Stomach (tissue), 9 donors: Measurements from ENCODE around the gene NTN1. TPM values are rescaled to one million over a fixed set of nuclear protein-coding genes. Genes with fewer than 3 reads are reported as not detected.

Experiments used
- DNase-seq, 2 donors: peaks; one replicate each; pipeline versions ENCODE4 v3.0.0 to v3.0.0-alpha.2; 2013 to 2019
- H3K27ac ChIP-seq, 5 donors: fragments of 200-600 bp in 4 of 5; sonication (generic) in 4 of 5; one replicate each; pipeline ENCODE4 v1.5.1; 2013 to 2019; ENCODE audit warnings: mild to moderate bottlenecking in 1 of 5, moderate library complexity in 1 of 5
- H3K27me3 ChIP-seq, 3 donors: fragments of 200-600 bp; sonication (generic); one replicate each; pipeline ENCODE4 v1.5.1; 2017 to 2019; ENCODE audit warnings: mixed run types in 1 of 3
- H3K36me3 ChIP-seq, 4 donors: fragments of 200-600 bp; sonication (generic); 1 replicate in 3 of 4; 2 replicates in 1 of 4; pipeline ENCODE4 v1.5.1; 2016 to 2019
- H3K4me1 ChIP-seq, 4 donors: fragments of 200-600 bp; sonication (generic); one replicate each; pipeline ENCODE4 v1.5.1; 2016 to 2019
- H3K4me3 ChIP-seq, 4 donors: fragments of 200-600 bp; sonication (generic) in 3 of 4; one replicate each; pipeline ENCODE4 v1.5.1; 2016 to 2019; ENCODE audit warnings: mild to moderate bottlenecking in 1 of 4
- H3K9me3 ChIP-seq, 4 donors: fragments of 200-600 bp; sonication (generic); one replicate each; pipeline ENCODE4 v1.5.1; 2016 to 2019
- EP300 ChIP-seq: sonication (generic); formaldehyde crosslinking; IDR thresholded peaks from one replicate; pipeline ENCODE4 v1.6.1; 2017; ENCODE audit warnings: antibody characterized with exemption
- POLR2A ChIP-seq, 4 donors: fragments of 450-650 bp; IDR thresholded peaks; one replicate each; pipeline ENCODE4 v1.6.1; 2016; ENCODE audit warnings: antibody characterized with exemption in 4 of 4, control low read depth in 2 of 4, mild to moderate bottlenecking in 1 of 4, moderate library complexity in 1 of 4
- POLR2AphosphoS5 ChIP-seq, 3 donors: sonication (generic); formaldehyde crosslinking; IDR thresholded peaks; one replicate each; pipeline ENCODE4 v1.6.1; 2016; ENCODE audit warnings: antibody characterized with exemption in 3 of 3
- WGBS, 5 donors: extraction: QIAGEN DNeasy Blood & Tissue Kit in 3 of 5; methylation state at CpG; one replicate each; pipeline versions ENCODE4 v1.1.5 to v1.1.7; 2013 to 2018; 5-methylcytosine and 5-hydroxymethylcytosine counted together
- intact Hi-C: fragments of 100-400 bp; cut with DNase I; formaldehyde crosslinking; loops from one replicate; pipeline ENCODE4 v1.15.1; 2023; ENCODE audit warnings: low total_unique reads
- polyA plus RNA-seq, 3 donors: library from polyadenylated mRNA; stranded (reverse); fragments of 200-250 nt; gene quantifications; one replicate each; pipeline ENCODE4 v1.2.3, GENCODE V29; 2013
- total RNA-seq, 5 donors: library from RNA; depleted of rRNA; stranded (reverse); fragments of >200 nt; gene quantifications; one replicate each; pipeline versions ENCODE4 v1.1.0 to v1.2.3, GENCODE V29; 2014 to 2016
- TF ChIP-seq, protein P1 (sequence below), 7 experiments: fragments of 450-650 bp in 4 of 7; fragments of 200-600 bp in 3 of 7; sonication (generic) in 3 of 7; IDR thresholded peaks; one replicate each; pipeline ENCODE4 v1.5.1; 2016 to 2019; ENCODE audit warnings: antibody characterized with exemption in 7 of 7, control low read depth in 2 of 7, mild to moderate bottlenecking in 1 of 7
- donor health status: healthy with polysubstance abuse.
- donor health status: Bipolar disorder and iron deficiency.
- donor health status: healthy.

NTN1 gene
- total and polyA plus RNA-seq, 8 donors: 2.9 to 56.2 (median 9.0) TPM

DNA sequence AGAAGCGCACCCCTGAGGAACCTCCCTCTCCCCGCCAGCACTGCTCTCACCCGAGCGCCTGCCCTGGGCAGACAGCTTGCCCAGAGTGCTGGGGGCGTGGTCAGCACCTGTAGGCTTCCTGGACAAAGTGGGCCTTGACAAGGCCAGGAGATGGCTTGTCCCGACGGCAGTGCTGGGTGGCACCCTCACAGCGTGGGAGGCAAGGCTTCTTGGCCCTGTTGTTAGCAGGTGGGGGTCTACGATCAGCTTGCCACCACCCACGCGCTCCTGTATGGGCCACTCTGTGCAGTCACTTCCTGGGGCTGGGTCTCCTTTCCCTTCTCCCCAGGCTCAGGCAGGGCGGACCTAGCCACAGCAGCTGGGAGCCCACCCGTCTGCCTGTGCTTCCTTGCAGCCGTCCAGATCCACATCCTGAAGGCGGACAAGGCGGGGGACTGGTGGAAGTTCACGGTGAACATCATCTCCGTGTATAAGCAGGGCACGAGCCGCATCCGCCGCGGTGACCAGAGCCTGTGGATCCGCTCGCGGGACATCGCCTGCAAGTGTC is 218.0 kb downstream of the NTN1 start:
- peak; percentile 27 to 65 for DNase-seq
- no peaks in the 10 kb centered on the region for H3K9me3 ChIP-seq
- H3K4me3 ChIP-seq: peak overlapping the region; percentile 44 to 54 (median 54)
- WGBS, 5 donors: 26 to 39% (median 28%) methylated on average over 7 to 27 of the region's 27 CpGs
- no peak for TF ChIP-seq EP300
- TF ChIP-seq, protein P1, sequence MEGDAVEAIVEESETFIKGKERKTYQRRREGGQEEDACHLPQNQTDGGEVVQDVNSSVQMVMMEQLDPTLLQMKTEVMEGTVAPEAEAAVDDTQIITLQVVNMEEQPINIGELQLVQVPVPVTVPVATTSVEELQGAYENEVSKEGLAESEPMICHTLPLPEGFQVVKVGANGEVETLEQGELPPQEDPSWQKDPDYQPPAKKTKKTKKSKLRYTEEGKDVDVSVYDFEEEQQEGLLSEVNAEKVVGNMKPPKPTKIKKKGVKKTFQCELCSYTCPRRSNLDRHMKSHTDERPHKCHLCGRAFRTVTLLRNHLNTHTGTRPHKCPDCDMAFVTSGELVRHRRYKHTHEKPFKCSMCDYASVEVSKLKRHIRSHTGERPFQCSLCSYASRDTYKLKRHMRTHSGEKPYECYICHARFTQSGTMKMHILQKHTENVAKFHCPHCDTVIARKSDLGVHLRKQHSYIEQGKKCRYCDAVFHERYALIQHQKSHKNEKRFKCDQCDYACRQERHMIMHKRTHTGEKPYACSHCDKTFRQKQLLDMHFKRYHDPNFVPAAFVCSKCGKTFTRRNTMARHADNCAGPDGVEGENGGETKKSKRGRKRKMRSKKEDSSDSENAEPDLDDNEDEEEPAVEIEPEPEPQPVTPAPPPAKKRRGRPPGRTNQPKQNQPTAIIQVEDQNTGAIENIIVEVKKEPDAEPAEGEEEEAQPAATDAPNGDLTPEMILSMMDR (IDR thresholded peaks at IDR 0.05): no peak
- TF ChIP-seq POLR2AphosphoS5 (IDR thresholded peaks at IDR 0.05): no peak
- no peak for TF ChIP-seq POLR2A (IDR thresholded peaks at IDR 0.05)
- peak overlapping the region; percentile 64 to 98 (median 82) for H3K27ac ChIP-seq
- H3K27me3 ChIP-seq: no peaks in the 10 kb centered on the region
- H3K36me3 ChIP-seq: no peaks in the 10 kb centered on the region
- intact Hi-C loops: no loop called here
- H3K4me1 ChIP-seq: peaks cover 31 to 64% (median 47%) of the 10 kb centered on the region in 4 donors

DNA sequence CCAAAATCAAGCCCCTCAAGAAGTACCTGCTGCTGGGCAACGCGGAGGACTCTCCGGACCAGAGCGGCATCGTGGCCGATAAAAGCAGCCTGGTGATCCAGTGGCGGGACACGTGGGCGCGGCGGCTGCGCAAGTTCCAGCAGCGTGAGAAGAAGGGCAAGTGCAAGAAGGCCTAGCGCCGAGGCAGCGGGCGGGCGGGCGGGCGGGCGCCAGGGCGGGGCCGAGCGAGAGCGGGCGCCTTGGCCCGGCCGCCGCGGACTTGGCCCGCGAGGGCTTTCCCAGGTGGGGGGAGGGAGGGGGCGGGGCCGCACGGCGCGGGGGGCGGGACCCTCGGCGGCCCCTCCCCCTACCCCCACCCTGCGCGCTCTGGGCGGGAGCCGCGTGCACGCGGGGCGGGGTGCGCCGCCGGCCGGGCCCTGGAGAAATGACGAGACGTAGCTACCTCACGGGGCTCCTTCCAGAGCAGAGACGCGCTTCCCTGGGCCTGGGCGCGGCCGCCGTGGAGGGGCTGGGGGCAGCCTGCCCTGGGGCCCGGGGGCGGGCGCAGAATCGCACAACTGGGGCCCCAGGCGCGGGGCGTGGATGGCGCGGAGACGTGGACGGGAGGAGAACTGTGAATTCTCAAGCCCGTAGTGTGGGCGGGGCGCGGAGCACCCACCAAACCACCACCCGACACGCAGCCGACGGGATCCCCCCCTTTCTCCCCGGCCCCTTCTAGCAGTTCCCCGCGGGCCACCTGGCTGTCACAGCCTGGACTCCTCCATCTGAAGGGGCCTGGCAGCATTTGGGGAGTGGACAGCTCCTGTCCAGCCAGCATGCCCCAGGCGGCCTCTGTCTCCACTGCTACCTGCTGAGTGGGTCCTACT is 218.7 kb downstream of the NTN1 start:
- DNase-seq: peak; percentile 71 to 92
- Histone ChIP-seq H3K9me3 (no peaks in the 10 kb centered on the region), H3K27ac (peak overlapping the region; percentile 89 to 98 (median 92)), H3K4me3 (peak overlapping the region; percentile 44 to 54 (median 54)), H3K36me3 (no peaks in the 10 kb centered on the region), H3K27me3 (no peaks in the 10 kb centered on the region), H3K4me1 (peaks cover 31 to 69% (median 54%) of the 10 kb centered on the region in 4 donors)
- 0 to 2% (median 2%) methylated on average over 2 to 82 of the region's 84 CpGs for WGBS, 5 donors
- TF ChIP-seq, protein P1 (IDR thresholded peaks at IDR 0.05): no peak
- TF ChIP-seq EP300: no peak
- peak; percentile 52 to 83 (median 74) for TF ChIP-seq POLR2AphosphoS5 (IDR thresholded peaks at IDR 0.05)
- TF ChIP-seq POLR2A (IDR thresholded peaks at IDR 0.05): no peak
- intact Hi-C loops: no loop called here

DNA sequence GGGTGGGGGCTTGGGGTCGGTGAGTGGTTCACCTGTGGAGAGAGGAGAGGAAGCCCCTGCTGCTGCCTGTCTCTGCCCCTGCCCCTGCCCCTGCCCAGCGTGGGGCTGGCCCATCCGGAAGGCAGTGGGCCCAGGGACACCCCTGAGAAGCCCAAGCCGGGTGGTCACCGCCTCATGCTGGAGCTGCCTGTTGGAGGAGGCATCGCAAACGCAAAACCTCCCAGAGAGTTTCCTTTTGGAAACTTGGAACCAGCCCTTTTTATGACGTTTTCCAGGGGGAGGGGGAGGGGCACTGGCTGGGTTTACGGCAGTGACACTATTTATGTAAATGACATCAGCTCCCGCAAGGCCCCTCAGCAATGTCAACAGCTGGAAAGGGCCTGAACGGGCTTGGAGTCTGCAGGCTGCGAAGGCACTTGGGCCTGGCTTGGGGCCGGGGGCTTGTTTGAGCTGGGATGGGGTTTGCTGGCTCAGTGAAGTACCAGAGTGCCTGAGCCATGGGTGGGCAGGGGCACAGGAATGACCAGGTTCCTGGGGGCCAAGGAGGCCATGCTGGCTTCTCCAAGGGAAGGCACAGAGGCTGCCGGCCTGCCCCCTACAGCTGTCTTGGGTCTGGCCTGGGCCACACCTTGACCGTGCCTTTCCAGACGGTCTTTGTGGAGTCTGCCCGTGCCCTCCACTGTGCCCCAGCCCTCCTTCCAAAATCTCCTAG is 219.5 kb downstream of the NTN1 start:
- H3K4me3 ChIP-seq: peak overlapping the region; percentile 44 to 54 (median 54)
- intact Hi-C loops: no loop called here
- H3K9me3 ChIP-seq: no peaks in the 10 kb centered on the region
- H3K27me3 ChIP-seq: no peaks in the 10 kb centered on the region
- DNase-seq: peak; percentile 47 to 95
- TF ChIP-seq POLR2A (IDR thresholded peaks at IDR 0.05) (no peak), POLR2AphosphoS5 (IDR thresholded peaks at IDR 0.05) (peak; percentile 41 to 80 (median 65)), EP300 (peak; percentile 76)
- TF ChIP-seq, protein P1 (IDR thresholded peaks at IDR 0.05): no peak
- peaks cover 31 to 74% (median 58%) of the 10 kb centered on the region in 4 donors for H3K4me1 ChIP-seq
- WGBS, 5 donors: 33 to 47% (median 41%) methylated on average over 16 to 17 of the region's 17 CpGs
- peak overlapping the region; percentile 89 to 98 (median 92) for H3K27ac ChIP-seq
- no peaks in the 10 kb centered on the region for H3K36me3 ChIP-seq

DNA sequence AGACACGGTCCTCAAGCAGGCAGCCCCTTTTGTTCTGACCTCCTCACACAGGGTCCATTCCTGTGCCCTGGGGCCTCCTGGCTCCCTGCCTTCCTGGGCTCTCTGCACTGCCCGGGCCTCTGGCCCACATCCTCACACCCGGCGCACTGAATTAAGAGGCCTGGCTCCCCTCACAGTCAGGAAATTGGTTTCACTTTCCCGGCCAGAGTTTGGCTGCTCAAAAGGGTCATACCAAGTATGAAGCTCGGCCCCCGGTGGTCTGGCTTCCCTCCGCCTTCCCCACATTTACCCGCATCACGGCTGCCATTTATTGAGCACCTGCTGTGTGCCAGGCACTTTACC is 220.0 kb downstream of the NTN1 start:
- Histone ChIP-seq H3K9me3 (no peaks in the 10 kb centered on the region), H3K36me3 (no peaks in the 10 kb centered on the region), H3K27ac (peak overlapping the region; percentile 68 to 98 (median 92)), H3K4me3 (no peak overlapping the region), H3K4me1 (peaks cover 31 to 78% (median 58%) of the 10 kb centered on the region in 4 donors), H3K27me3 (no peaks in the 10 kb centered on the region)
- WGBS, 5 donors: 39 to 54% (median 51%) methylated on average over 10 of the region's 10 CpGs
- peak; percentile 28 to 88 for DNase-seq
- intact Hi-C loops: no loop called here
- TF ChIP-seq, protein P1 (IDR thresholded peaks at IDR 0.05): no peak
- TF ChIP-seq POLR2A (IDR thresholded peaks at IDR 0.05): no peak
- no peak for TF ChIP-seq EP300
- TF ChIP-seq POLR2AphosphoS5 (IDR thresholded peaks at IDR 0.05): no peak
